ENCODE measurements around the gene SNX21. TPM values are rescaled to one million over a fixed set of nuclear protein-coding genes. Genes with fewer than 3 reads are reported as not detected.
A peak's percentile ranks its signal among the peaks of the same experiment; 100 is the strongest.

The SNX21 gene
- total RNA-seq, 1 experiment from 2014 or later = 11.9 TPM

- Histone ChIP-seq H3K9ac (ENCODE audit: low read length) (no peak overlapping the region), H2AFZ (ENCODE audit: low read depth, low read length, poor library complexity, severe bottlenecking) (no peak overlapping the region), H3K36me3 (ENCODE audit: control insufficient read depth in 1 of 2, insufficient read depth in 2 of 2, low read length in 2 of 2) (no peaks in the 10 kb centered on the region), H3K4me1 (ENCODE audit: control insufficient read depth in 1 of 2, insufficient read depth in 2 of 2, low read length in 2 of 2) (peaks cover 9 to 22% of the 10 kb centered on the region in 2 experiments; a peak in 3 of 4 replicates), H3K27ac (ENCODE audit: low read depth, low read length) (no peak overlapping the region), H3K79me2 (ENCODE audit: insufficient read depth, low read length) (no peaks in the 10 kb centered on the region), H3K4me3 (replicated peaks in 1 of 2; ENCODE audit: low read depth in 1 of 2, low read length in 2 of 2) (no peak overlapping the region), H3K9me2 (ENCODE audit: insufficient read depth) (no peaks in the 10 kb centered on the region), H3K9me3 (ENCODE audit: control insufficient read depth in 1 of 2, insufficient read depth in 1 of 2, low read depth in 1 of 2, low read length in 2 of 2) (no peaks in the 10 kb centered on the region), H3K4me2 (ENCODE audit: low read length) (no peak overlapping the region), H4K20me1 (ENCODE audit: insufficient read depth) (no peaks in the 10 kb centered on the region), H3K27me3 (ENCODE audit: insufficient read depth, low read length) (no peaks in the 10 kb centered on the region)
- ChIA-PET POLR2A (no interaction called here), RAD21 (ENCODE audit: low non-redundant PET in 1 of 2, low total read pairs in 2 of 2, uncharacterized antibody in 2 of 2, unreplicated experiment in 2 of 2) (interaction anchor here in 1 of 2 experiments (0.6 to 0.7 kb wide), 2 partner anchors 39 to 139 kb away, joined by 3 read pairs; no protein-coding TSS in a partner anchor), CTCF (interaction anchor here (1.5 to 1.9 kb wide), 2 partner anchors 110 to 137 kb away, joined by 6 read pairs; partner anchors contain the start of gene PCIF1)
- TF ChIP-seq CBX3 (IDR thresholded peaks at IDR 0.05; ENCODE audit: low read depth) = no peak
- no peak for TF ChIP-seq CEBPB (IDR thresholded peaks at IDR 0.05; ENCODE audit: low read depth)
- no peak for TF ChIP-seq POLR2AphosphoS5 (IDR thresholded peaks at IDR 0.05; ENCODE audit: low read depth, low read length)
- no peak for TF ChIP-seq JUND (IDR thresholded peaks at IDR 0.05)
- TF ChIP-seq ZFX (IDR thresholded peaks at IDR 0.05) = no peak
- peak; percentile 42 for TF ChIP-seq TCF7L2 (IDR thresholded peaks at IDR 0.05; ENCODE audit: borderline replicate concordance, extremely low read depth, insufficient read depth, insufficient read length)
- TF ChIP-seq, protein P1, sequence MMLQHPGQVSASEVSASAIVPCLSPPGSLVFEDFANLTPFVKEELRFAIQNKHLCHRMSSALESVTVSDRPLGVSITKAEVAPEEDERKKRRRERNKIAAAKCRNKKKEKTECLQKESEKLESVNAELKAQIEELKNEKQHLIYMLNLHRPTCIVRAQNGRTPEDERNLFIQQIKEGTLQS (IDR thresholded peaks at IDR 0.05) = no peak
- TF ChIP-seq, protein P2, sequence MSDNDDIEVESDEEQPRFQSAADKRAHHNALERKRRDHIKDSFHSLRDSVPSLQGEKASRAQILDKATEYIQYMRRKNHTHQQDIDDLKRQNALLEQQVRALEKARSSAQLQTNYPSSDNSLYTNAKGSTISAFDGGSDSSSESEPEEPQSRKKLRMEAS (IDR thresholded peaks at IDR 0.05) = no peak
- no peak for TF ChIP-seq POLR2A (IDR thresholded peaks at IDR 0.05; ENCODE audit: borderline replicate concordance, extremely low read depth, insufficient read depth, insufficient read length)
- no peak for TF ChIP-seq SIN3A (IDR thresholded peaks at IDR 0.05; ENCODE audit: low read depth)
- TF ChIP-seq SP1 (IDR thresholded peaks at IDR 0.05; ENCODE audit: low read depth) = no peak
- TF ChIP-seq, protein P3, sequence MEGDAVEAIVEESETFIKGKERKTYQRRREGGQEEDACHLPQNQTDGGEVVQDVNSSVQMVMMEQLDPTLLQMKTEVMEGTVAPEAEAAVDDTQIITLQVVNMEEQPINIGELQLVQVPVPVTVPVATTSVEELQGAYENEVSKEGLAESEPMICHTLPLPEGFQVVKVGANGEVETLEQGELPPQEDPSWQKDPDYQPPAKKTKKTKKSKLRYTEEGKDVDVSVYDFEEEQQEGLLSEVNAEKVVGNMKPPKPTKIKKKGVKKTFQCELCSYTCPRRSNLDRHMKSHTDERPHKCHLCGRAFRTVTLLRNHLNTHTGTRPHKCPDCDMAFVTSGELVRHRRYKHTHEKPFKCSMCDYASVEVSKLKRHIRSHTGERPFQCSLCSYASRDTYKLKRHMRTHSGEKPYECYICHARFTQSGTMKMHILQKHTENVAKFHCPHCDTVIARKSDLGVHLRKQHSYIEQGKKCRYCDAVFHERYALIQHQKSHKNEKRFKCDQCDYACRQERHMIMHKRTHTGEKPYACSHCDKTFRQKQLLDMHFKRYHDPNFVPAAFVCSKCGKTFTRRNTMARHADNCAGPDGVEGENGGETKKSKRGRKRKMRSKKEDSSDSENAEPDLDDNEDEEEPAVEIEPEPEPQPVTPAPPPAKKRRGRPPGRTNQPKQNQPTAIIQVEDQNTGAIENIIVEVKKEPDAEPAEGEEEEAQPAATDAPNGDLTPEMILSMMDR (IDR thresholded peaks at IDR 0.05 in 2 of 3, conservative IDR thresholded peaks at IDR 0.05 in 1 of 3; ENCODE audit: borderline replicate concordance in 1 of 3, insufficient read depth in 1 of 3, low read depth in 2 of 3, low read length in 2 of 3) = peak; percentile 31 to 61 (median 61); a peak in 4 of 6 replicates
- TF ChIP-seq EZH2 (IDR thresholded peaks at IDR 0.05) = no peak
- TF ChIP-seq RAD21 (IDR thresholded peaks at IDR 0.05; ENCODE audit: low read depth) = peak; percentile 68
- ATAC-seq = peak; percentile 82
- intact Hi-C loops (cut with micrococcal nuclease) = loop anchor here (2.0 kb wide), 1 partner anchor 139 kb away; no protein-coding TSS in a partner anchor
- no peak for DNase-seq (ENCODE audit: low read depth, low spot score)
- BruUV-seq (replicated peaks) = no TSS peak
These were observed 9.4 kb upstream of the SNX21 start for GRCh38 chr20:45823949-45824835.
